GM21515 (cell line): ENCODE results near the gene CTDP1.

Experiments
- ATAC-seq: cut with Tn5 transposase; IDR thresholded peaks from one replicate; pipeline ENCODE4 v1.9.1; 2021; ENCODE audit not compliant: unreplicated experiment

Gene CTDP1

GRCh38 chr18:79756826-79757225, 77.2 kb downstream of the CTDP1 start:
- ATAC-seq: no peak

GRCh38 chr18:79760348-79760747, 80.7 kb downstream of the CTDP1 start:
- ATAC-seq: no peak

- ATAC-seq: no peak
These were observed 81.3 kb downstream of the CTDP1 start for GRCh38 chr18:79760881-79761280.

- no peak for ATAC-seq
These were observed 83.8 kb downstream of the CTDP1 start for GRCh38 chr18:79763407-79763806.

- no peak for ATAC-seq
These were observed 84.5 kb downstream of the CTDP1 start for GRCh38 chr18:79764131-79764530.

- no peak for ATAC-seq
These were observed 86.1 kb downstream of the CTDP1 start for GRCh38 chr18:79765491-79766245.

- ATAC-seq: no peak
These were observed 86.7 kb downstream of the CTDP1 start for GRCh38 chr18:79766308-79766707.

GRCh38 chr18:79768745-79769144, 89.1 kb downstream of the CTDP1 start:
- ATAC-seq: no peak

- no peak for ATAC-seq
These were observed 90.3 kb downstream of the CTDP1 start for GRCh38 chr18:79769698-79770500.

- ATAC-seq: no peak
These were observed 90.9 kb downstream of the CTDP1 start for GRCh38 chr18:79770501-79770815.

- ATAC-seq: no peak
These were observed 91.2 kb downstream of the CTDP1 start for GRCh38 chr18:79770826-79771225.

GRCh38 chr18:79771446-79772107, 92.0 kb downstream of the CTDP1 start:
- no peak for ATAC-seq

GRCh38 chr18:79772108-79772864, 92.7 kb downstream of the CTDP1 start:
- no peak for ATAC-seq

GRCh38 chr18:79772865-79773696, 93.5 kb downstream of the CTDP1 start:
- ATAC-seq: no peak

- no peak for ATAC-seq
These were observed 94.5 kb downstream of the CTDP1 start for GRCh38 chr18:79774111-79774510.

GRCh38 chr18:79775441-79776221, 96.0 kb downstream of the CTDP1 start:
- ATAC-seq: no peak

GRCh38 chr18:79776674-79777073, 97.1 kb downstream of the CTDP1 start:
- no peak for ATAC-seq

GRCh38 chr18:79778291-79778791, 98.7 kb downstream of the CTDP1 start:
- ATAC-seq: no peak

GRCh38 chr18:79779021-79779699, 99.6 kb downstream of the CTDP1 start:
- no peak for ATAC-seq
